ENCODE results near the gene ADO. TPM values are rescaled to one million over a fixed set of nuclear protein-coding genes. Genes with fewer than 3 reads are reported as not detected.

The ADO gene
- total RNA-seq, 2 donors from 2014 or later, result 27.1 to 30.1 TPM

DNA sequence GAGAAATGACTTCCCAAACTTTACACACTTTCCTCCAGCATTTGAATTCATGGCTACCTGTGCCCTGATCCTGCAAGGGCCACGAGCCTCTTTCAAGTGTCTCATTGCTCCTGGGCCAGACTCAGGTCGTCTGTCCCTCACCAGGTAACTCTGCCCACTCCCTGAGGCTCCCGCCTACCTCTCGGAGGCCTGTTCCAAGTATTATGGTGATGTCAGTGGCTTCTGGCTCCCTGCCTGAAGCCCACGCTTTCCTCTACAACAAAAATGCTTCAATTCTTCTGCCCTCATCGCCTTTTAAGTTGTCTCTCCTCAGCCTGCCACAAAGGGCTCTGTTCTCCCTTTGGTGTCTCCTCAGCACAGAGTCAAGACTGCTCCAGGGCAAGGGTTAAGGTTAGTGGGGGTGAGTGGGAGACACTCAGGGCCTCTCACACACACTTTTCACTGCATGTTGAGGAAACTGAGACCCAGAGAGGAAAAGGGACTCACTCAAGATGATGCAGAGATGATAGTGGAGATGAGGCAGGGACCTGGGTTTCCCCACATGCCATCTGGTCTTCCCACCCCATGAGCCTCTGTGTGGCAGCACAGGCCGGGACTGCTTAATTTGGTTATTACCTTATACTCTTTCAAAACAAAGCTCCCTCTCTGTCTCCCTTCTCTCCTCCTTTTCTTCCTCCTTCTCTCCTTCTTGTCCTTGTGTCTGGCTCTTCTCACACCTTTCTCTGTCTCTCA is 39.9 kb downstream of the ADO start:
- Mint-ChIP-seq H3K4me3 (no peak overlapping the region), H3K27ac (no peak overlapping the region), H3K27me3 (ENCODE audit: insufficient read depth) (peaks cover 2% of the 10 kb centered on the region), H3K36me3 (ENCODE audit: low read depth) (no peaks in the 10 kb centered on the region), H3K4me1 (no peaks in the 10 kb centered on the region), H3K9me3 (peaks cover 2% of the 10 kb centered on the region)
- Histone ChIP-seq H3K9ac (ENCODE audit: extremely low read depth, low read length, poor library complexity, severe bottlenecking) (no peak overlapping the region), H3K4me3 (ENCODE audit: low read length) (no peak overlapping the region), H3K4me1 (ENCODE audit: control insufficient read depth, insufficient read depth, low read length) (no peaks in the 10 kb centered on the region), H3K9me3 (ENCODE audit: control insufficient read depth, low read length) (peaks cover 12% of the 10 kb centered on the region), H3K27me3 (ENCODE audit: control insufficient read depth, insufficient read depth, low read length, poor library complexity, severe bottlenecking) (no peaks in the 10 kb centered on the region), H3K36me3 (ENCODE audit: control insufficient read depth, insufficient read depth, low read length) (no peaks in the 10 kb centered on the region), H3K27ac (ENCODE audit: low read depth, low read length) (no peak overlapping the region)
- WGBS, 2 experiments (ENCODE audit: insufficient coverage in 1 of 2, insufficient read length in 1 of 2), result 81 to 87% methylated on average over 3 to 7 of the region's 7 CpGs
- TF ChIP-seq CTCF (conservative IDR thresholded peaks at IDR 0.05), result no peak
- no peak for DNase-seq

GRCh38 chr10:62847433-62847832 is 42.9 kb downstream of the ADO start:
- H3K27me3 Mint-ChIP-seq (ENCODE audit: insufficient read depth), result peaks cover 2% of the 10 kb centered on the region
- H3K9me3 Mint-ChIP-seq, result peaks cover 2% of the 10 kb centered on the region

DNA sequence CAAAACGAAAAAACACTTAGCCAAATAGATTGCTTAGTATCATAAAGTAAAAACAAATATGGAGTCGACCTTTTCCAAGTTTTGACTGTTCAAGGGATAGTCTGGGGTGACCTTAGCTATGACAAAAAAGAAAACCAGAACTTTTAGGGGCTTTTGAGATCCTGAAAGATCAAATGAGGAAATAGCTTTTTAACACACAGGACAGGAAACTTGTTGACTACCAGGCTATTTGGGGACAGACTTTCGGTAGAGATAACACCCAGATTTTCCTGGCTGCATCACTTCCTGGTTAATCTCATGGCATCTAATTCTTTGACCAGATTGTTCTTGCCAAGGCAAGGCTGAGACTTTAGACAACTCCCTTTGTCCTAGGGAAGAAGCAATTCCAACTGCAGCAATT is 46.1 kb downstream of the ADO start:
- no peak overlapping the region for H3K9ac ChIP-seq (ENCODE audit: extremely low read depth, low read length, poor library complexity, severe bottlenecking)
- no peaks in the 10 kb centered on the region for H3K27me3 Mint-ChIP-seq (ENCODE audit: insufficient read depth)
- peaks cover 2% of the 10 kb centered on the region for H3K9me3 Mint-ChIP-seq
- no peaks in the 10 kb centered on the region for H3K4me1 Mint-ChIP-seq
- no peak for DNase-seq
- H3K36me3 Mint-ChIP-seq (ENCODE audit: low read depth), result no peaks in the 10 kb centered on the region
- peaks cover 12% of the 10 kb centered on the region for H3K9me3 ChIP-seq (ENCODE audit: control insufficient read depth, low read length)
- WGBS, 2 experiments (ENCODE audit: insufficient coverage in 1 of 2, insufficient read length in 1 of 2), result 82 to 100% methylated on average over 2 to 3 of the region's 3 CpGs
- no peak for TF ChIP-seq CTCF (conservative IDR thresholded peaks at IDR 0.05)
- no peaks in the 10 kb centered on the region for H3K36me3 ChIP-seq (ENCODE audit: control insufficient read depth, insufficient read depth, low read length)
- no peaks in the 10 kb centered on the region for H3K4me1 ChIP-seq (ENCODE audit: control insufficient read depth, insufficient read depth, low read length)
- no peaks in the 10 kb centered on the region for H3K27me3 ChIP-seq (ENCODE audit: control insufficient read depth, insufficient read depth, low read length, poor library complexity, severe bottlenecking)
- H3K27ac ChIP-seq (ENCODE audit: low read depth, low read length), result no peak overlapping the region
- no peak overlapping the region for H3K27ac Mint-ChIP-seq
- H3K4me3 Mint-ChIP-seq, result no peak overlapping the region
- H3K4me3 ChIP-seq (ENCODE audit: low read length), result no peak overlapping the region

More at GRCh38 chr10:62847433-62847832, 42.9 kb downstream of the ADO start:
- Histone ChIP-seq H3K27me3 (ENCODE audit: control insufficient read depth, insufficient read depth, low read length, poor library complexity, severe bottlenecking) (no peaks in the 10 kb centered on the region), H3K4me3 (ENCODE audit: low read length) (no peak overlapping the region), H3K27ac (ENCODE audit: low read depth, low read length) (no peak overlapping the region), H3K4me1 (ENCODE audit: control insufficient read depth, insufficient read depth, low read length) (no peaks in the 10 kb centered on the region), H3K9ac (ENCODE audit: extremely low read depth, low read length, poor library complexity, severe bottlenecking) (no peak overlapping the region), H3K9me3 (ENCODE audit: control insufficient read depth, low read length) (peaks cover 12% of the 10 kb centered on the region), H3K36me3 (ENCODE audit: control insufficient read depth, insufficient read depth, low read length) (no peaks in the 10 kb centered on the region)
- no peak for DNase-seq
- no peak for TF ChIP-seq CTCF (conservative IDR thresholded peaks at IDR 0.05)
- Mint-ChIP-seq H3K4me3 (no peak overlapping the region), H3K4me1 (no peaks in the 10 kb centered on the region), H3K27ac (no peak overlapping the region), H3K36me3 (ENCODE audit: low read depth) (no peaks in the 10 kb centered on the region)
